ENCODE data around the gene KRTAP16-1.

The KRTAP16-1 gene

DNA sequence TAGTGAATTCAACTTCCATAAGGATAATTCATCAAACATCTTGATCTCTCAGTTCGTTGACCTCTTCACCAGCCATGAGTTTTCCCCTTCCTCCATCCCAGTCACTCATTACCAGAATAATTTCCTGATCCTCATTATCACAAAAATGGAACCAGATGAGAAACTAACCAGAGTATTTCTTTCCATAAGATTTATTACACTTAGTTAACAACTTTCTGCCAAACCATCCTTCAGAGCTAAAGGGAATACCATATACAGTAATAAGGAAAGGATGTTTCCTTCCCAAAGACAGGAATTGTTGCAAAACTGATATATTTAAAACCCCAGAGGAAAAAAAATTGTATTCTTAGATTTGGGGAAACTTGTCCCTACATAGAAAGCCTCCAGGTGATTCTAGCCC is 15.1 kb downstream of the KRTAP16-1 start:
- ATAC-seq (ENCODE audit: low read depth), result no peak
- Histone ChIP-seq H3K4me3 (ENCODE audit: severe bottlenecking) (no peak overlapping the region), H3K4me1 (ENCODE audit: insufficient read depth, poor library complexity, severe bottlenecking) (peaks cover 11% of the 10 kb centered on the region), H3K36me3 (ENCODE audit: low read depth) (no peaks in the 10 kb centered on the region), H3K9me3 (ENCODE audit: severe bottlenecking) (no peaks in the 10 kb centered on the region), H3K27ac (ENCODE audit: poor library complexity, severe bottlenecking) (no peak overlapping the region), H3K27me3 (ENCODE audit: insufficient read depth, poor library complexity, severe bottlenecking) (no peaks in the 10 kb centered on the region)
- no peak for DNase-seq (ENCODE audit: low spot score)
- TF ChIP-seq, protein P1, sequence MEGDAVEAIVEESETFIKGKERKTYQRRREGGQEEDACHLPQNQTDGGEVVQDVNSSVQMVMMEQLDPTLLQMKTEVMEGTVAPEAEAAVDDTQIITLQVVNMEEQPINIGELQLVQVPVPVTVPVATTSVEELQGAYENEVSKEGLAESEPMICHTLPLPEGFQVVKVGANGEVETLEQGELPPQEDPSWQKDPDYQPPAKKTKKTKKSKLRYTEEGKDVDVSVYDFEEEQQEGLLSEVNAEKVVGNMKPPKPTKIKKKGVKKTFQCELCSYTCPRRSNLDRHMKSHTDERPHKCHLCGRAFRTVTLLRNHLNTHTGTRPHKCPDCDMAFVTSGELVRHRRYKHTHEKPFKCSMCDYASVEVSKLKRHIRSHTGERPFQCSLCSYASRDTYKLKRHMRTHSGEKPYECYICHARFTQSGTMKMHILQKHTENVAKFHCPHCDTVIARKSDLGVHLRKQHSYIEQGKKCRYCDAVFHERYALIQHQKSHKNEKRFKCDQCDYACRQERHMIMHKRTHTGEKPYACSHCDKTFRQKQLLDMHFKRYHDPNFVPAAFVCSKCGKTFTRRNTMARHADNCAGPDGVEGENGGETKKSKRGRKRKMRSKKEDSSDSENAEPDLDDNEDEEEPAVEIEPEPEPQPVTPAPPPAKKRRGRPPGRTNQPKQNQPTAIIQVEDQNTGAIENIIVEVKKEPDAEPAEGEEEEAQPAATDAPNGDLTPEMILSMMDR (IDR thresholded peaks at IDR 0.05; ENCODE audit: poor library complexity, severe bottlenecking), result no peak

DNA sequence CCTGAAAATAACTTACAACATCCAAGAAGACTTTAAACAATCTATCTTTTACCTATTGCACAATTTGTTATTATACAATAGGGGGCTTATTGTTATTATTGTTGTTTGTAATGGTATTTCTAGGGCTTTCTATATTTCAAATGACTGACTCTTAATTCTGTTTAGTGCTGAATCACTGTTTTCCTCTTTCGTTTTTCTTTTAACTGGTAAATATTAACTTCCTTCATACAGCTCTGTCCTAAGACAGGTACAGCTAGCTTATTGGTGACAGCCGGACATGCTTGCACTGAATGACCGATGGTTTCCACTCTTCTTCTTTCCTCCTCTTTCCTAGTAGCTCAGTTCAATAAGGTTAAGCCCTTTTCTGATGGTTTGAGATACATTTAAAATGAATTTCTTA is 22.1 kb downstream of the KRTAP16-1 start:
- Histone ChIP-seq H3K4me1 (ENCODE audit: insufficient read depth, poor library complexity, severe bottlenecking) (peaks cover 11% of the 10 kb centered on the region), H3K4me3 (ENCODE audit: severe bottlenecking) (no peak overlapping the region), H3K27me3 (ENCODE audit: insufficient read depth, poor library complexity, severe bottlenecking) (no peaks in the 10 kb centered on the region), H3K27ac (ENCODE audit: poor library complexity, severe bottlenecking) (no peak overlapping the region), H3K36me3 (ENCODE audit: low read depth) (no peaks in the 10 kb centered on the region), H3K9me3 (ENCODE audit: severe bottlenecking) (no peaks in the 10 kb centered on the region)
- ATAC-seq (ENCODE audit: low read depth) (no peak), DNase-seq (ENCODE audit: low spot score) (no peak)
- TF ChIP-seq, protein P1 (IDR thresholded peaks at IDR 0.05; ENCODE audit: poor library complexity, severe bottlenecking), result no peak

DNA sequence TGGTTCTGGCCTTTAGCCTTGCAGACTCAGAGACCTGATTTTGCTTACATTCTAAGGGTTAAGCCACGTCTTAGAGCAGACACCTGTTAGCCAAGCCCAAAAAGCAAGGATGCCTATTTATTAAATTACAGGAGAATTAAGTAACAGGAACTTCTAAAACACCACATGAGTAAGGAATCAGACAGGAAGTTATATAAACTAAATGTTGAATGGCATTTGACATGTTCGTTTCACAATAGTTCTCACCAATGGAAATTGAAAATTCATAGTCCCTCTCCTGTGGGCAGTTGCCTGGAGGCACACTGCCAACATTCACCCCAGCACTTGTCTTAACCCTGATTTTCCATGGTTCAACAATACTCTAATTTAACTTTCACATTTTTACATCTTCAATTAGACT is 24.6 kb downstream of the KRTAP16-1 start:
- H3K4me1 ChIP-seq (ENCODE audit: insufficient read depth, poor library complexity, severe bottlenecking), result no peaks in the 10 kb centered on the region
- DNase-seq (ENCODE audit: low spot score) (no peak), ATAC-seq (ENCODE audit: low read depth) (no peak)
- no peak overlapping the region for H3K27ac ChIP-seq (ENCODE audit: poor library complexity, severe bottlenecking)
- no peaks in the 10 kb centered on the region for H3K27me3 ChIP-seq (ENCODE audit: insufficient read depth, poor library complexity, severe bottlenecking)
- H3K36me3 ChIP-seq (ENCODE audit: low read depth), result no peaks in the 10 kb centered on the region
- H3K9me3 ChIP-seq (ENCODE audit: severe bottlenecking), result no peaks in the 10 kb centered on the region
- TF ChIP-seq, protein P1 (IDR thresholded peaks at IDR 0.05; ENCODE audit: poor library complexity, severe bottlenecking), result no peak
- no peak overlapping the region for H3K4me3 ChIP-seq (ENCODE audit: severe bottlenecking)

DNA sequence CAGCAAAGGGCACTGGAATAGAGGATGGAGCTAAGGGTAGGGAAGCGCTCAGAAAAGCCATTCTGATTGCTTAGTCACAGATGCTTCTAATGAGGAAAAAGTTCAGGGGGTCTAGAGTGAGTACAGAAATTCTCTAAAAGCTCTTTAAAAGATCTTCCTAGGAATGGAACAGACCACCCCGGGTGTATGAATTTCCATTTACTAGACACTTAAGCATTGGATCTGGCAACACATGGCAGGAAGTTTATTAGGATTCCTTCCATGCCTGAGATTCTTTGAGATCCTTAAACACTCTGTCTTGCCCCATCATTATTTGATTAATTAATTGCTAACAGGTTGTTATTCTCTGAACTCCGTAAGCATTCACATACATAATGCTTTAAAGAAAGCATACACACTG is 25.1 kb downstream of the KRTAP16-1 start:
- no peak for ATAC-seq (ENCODE audit: low read depth)
- no peak for DNase-seq (ENCODE audit: low spot score)
- H3K36me3 ChIP-seq (ENCODE audit: low read depth), result no peaks in the 10 kb centered on the region

More for the DNA sequence above, 25.1 kb downstream of the KRTAP16-1 start:
- TF ChIP-seq, protein P1 (IDR thresholded peaks at IDR 0.05; ENCODE audit: poor library complexity, severe bottlenecking), result no peak
- Histone ChIP-seq H3K4me3 (ENCODE audit: severe bottlenecking) (no peak overlapping the region), H3K27me3 (ENCODE audit: insufficient read depth, poor library complexity, severe bottlenecking) (no peaks in the 10 kb centered on the region), H3K27ac (ENCODE audit: poor library complexity, severe bottlenecking) (no peak overlapping the region), H3K4me1 (ENCODE audit: insufficient read depth, poor library complexity, severe bottlenecking) (no peaks in the 10 kb centered on the region), H3K9me3 (ENCODE audit: severe bottlenecking) (no peaks in the 10 kb centered on the region)

Measured in RWPE2 (cell line).